ENCODE measurements around the gene PAM16.

The PAM16 gene

GRCh38 chr16:4316864-4317531 lies 34.1 kb downstream of the PAM16 start (continued):
- TF ChIP-seq ZBTB6 (tag by site-specific recombination; IDR thresholded peaks at IDR 0.05), result no peak
- TF ChIP-seq KLF17 (tag by site-specific recombination; IDR thresholded peaks at IDR 0.05), result peak; percentile 97
- no peak for TF ChIP-seq ZNF529 (tag by site-specific recombination; IDR thresholded peaks at IDR 0.05; ENCODE audit: insufficient replicate concordance)
- no peak for TF ChIP-seq PRDM2 (tag by site-specific recombination; IDR thresholded peaks at IDR 0.05; ENCODE audit: borderline replicate concordance)
- no peak for TF ChIP-seq ZNF514 (tag by site-specific recombination; IDR thresholded peaks at IDR 0.05)
- TF ChIP-seq PRDM1 (tag by site-specific recombination; IDR thresholded peaks at IDR 0.05), result no peak
- TF ChIP-seq IKZF3 (tag by site-specific recombination; IDR thresholded peaks at IDR 0.05), result no peak; the same call in none of the 2 replicates
- TF ChIP-seq REST (tag by site-specific recombination; IDR thresholded peaks at IDR 0.05), result no peak
- no peak for TF ChIP-seq ZFP37 (tag by site-specific recombination; IDR thresholded peaks at IDR 0.05)
- TF ChIP-seq ZNF521 (tag by site-specific recombination; IDR thresholded peaks at IDR 0.05), result no peak
- no peak for TF ChIP-seq ATF2 (tag by site-specific recombination; IDR thresholded peaks at IDR 0.05; ENCODE audit: low read depth)
- peak; percentile 42; the same call in 1 of the 2 replicates for TF ChIP-seq WT1 (tag by site-specific recombination; IDR thresholded peaks at IDR 0.05)
- no peak for TF ChIP-seq ZNF658 (tag by site-specific recombination; IDR thresholded peaks at IDR 0.05)
- no peak for TF ChIP-seq ZBTB1 (tag by site-specific recombination; IDR thresholded peaks at IDR 0.05)
- TF ChIP-seq GFI1B (tag by site-specific recombination; IDR thresholded peaks at IDR 0.05), result no peak
- peak; percentile 73 for TF ChIP-seq SP7 (tag by site-specific recombination; IDR thresholded peaks at IDR 0.05)
- no peak for TF ChIP-seq SCRT1 (tag by site-specific recombination; IDR thresholded peaks at IDR 0.05; ENCODE audit: borderline replicate concordance)
- no peak for TF ChIP-seq ZNF560 (tag by site-specific recombination; IDR thresholded peaks at IDR 0.05; ENCODE audit: borderline replicate concordance)
- no peak for TF ChIP-seq TSHZ1 (tag by site-specific recombination; IDR thresholded peaks at IDR 0.05; ENCODE audit: borderline replicate concordance)
- TF ChIP-seq PBX3 (CRISPR knock-in tag; IDR thresholded peaks at IDR 0.05), result 0 out of 2 replicates have a peak, but pooled peaks have one; percentile 39
